H54 (cell line): ENCODE results near the gene PNN.
"Not testable (repeated sequence)": the region's sequence is repeated elsewhere in the genome, so short reads cannot be mapped to it uniquely, and the experiment has no call there.

Source experiments
- DNase-seq: peaks from one replicate; pipeline ENCODE4 v3.0.0; 2011; ENCODE audit warnings: low spot score, mixed read lengths; ENCODE audit not compliant: insufficient read length
- FAIRE-seq: peaks from 3 replicates; lab custom pipeline; 2011; peaks lifted over from hg19 to GRCh38; lab: Jason Lieb, UNC
- POLR2A ChIP-seq: IDR thresholded peaks from 2 replicates; pipeline ENCODE4 v1.6.1; 2011; ENCODE audit warnings: low read depth, mild to moderate bottlenecking, low read length

The PNN gene

DNA sequence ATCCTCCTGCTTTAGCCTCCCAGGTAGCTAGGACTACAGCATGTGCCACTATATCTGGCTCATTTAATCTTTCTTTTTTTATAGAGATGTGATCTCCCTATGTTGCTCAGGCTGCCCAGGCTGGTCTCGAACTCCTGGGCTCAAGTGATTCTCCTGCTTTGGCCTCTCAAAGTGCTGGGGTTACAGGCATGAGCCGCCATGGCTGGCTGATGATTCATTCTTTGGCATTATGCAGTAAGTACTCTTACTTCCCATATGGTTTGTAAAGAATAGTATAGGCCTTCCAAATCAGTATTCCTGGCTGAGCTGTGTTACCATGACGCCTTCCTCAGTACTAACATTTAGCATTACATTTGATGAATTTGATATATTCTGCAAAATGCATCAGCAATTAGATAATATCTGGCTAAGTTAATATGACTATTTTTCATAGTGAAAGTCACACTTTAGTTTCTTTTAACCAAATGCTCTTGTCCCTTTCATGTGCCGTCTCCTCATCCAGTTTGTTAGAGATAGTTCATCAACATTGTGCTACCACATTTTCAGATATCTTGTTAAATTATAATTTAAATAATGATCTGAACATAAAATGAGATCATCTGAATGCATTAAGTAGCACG, 55.5 kb downstream of the PNN start:
- no peak for TF ChIP-seq POLR2A
- FAIRE-seq = no peak
- no peak for DNase-seq

DNA sequence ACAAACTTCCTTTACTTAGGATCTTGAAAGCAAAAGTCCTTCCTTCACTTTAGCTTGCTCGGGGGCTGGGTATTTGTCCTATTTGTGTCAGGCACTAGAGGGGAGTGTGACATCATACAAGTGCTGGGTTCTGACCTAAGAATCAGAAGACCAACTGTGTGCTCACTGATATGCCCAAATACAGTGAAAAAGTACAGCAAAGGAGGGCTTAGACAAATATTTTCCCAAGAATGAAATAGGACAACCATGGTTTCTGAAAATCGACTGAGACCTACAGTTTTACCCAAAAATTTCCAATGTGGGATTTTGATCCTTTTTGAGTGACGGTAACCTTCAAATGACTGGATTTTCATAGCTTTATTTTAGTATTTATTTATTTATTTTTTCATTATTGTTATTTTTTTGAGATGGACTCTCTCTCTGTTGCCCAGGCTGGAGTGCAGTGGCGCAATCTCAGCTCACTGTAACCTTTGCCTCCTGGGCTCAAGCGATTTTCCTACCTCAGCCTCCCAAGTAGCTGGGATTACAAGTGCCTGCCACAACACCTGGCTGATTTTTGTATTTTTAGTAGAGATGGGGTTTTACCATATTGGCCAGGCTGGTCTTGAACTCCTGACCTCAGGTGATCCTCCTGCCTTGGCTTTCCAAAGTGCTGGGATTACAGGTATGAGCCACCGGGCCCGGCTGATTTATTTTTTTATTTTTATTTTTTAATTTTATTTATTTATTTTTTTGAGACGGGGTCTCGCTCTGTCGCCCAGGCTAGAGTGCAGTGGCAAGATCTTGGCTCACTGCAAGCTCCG, 56.9 kb downstream of the PNN start:
- DNase-seq, FAIRE-seq: not testable (repeated sequence)
